IMR-90 (cell line): ENCODE data around the gene NELL1.

Experiments used
- BHLHE40 ChIP-seq: fragments of 150-350 bp; IDR thresholded peaks from 2 replicates; pipeline ENCODE4 v1.6.1; 2016; ENCODE audit warnings: mild to moderate bottlenecking, low read depth, low read length
- CEBPB ChIP-seq: IDR thresholded peaks from 2 replicates; pipeline ENCODE4 v1.6.1; 2012; ENCODE audit warnings: low read depth, low read length, improper control_type of control experiment
- CTCF ChIP-seq: conservative IDR thresholded peaks from 2 replicates; pipeline ENCODE4 v1.5.1; 2012; ENCODE audit warnings: mild to moderate bottlenecking, low read depth, low read length, improper control_type of control experiment
- MXI1 ChIP-seq: IDR thresholded peaks from 2 replicates; pipeline ENCODE4 v1.6.1; 2012; ENCODE audit warnings: low read depth, mild to moderate bottlenecking, low read length, moderate library complexity, borderline replicate concordance
- POLR2A ChIP-seq: IDR thresholded peaks from 2 replicates; pipeline ENCODE4 v1.6.1; 2012; ENCODE audit warnings: mild to moderate bottlenecking, low read depth, low read length
- RAD21 ChIP-seq: IDR thresholded peaks from 2 replicates; pipeline ENCODE4 v1.6.1; 2012; ENCODE audit warnings: low read length, improper control_type of control experiment
- SMC3 ChIP-seq: fragments of 150-350 bp; IDR thresholded peaks from 2 replicates; pipeline ENCODE4 v1.6.1; 2016; ENCODE audit warnings: low read depth, mild to moderate bottlenecking, antibody characterized with exemption, low read length, moderate library complexity

DNA sequence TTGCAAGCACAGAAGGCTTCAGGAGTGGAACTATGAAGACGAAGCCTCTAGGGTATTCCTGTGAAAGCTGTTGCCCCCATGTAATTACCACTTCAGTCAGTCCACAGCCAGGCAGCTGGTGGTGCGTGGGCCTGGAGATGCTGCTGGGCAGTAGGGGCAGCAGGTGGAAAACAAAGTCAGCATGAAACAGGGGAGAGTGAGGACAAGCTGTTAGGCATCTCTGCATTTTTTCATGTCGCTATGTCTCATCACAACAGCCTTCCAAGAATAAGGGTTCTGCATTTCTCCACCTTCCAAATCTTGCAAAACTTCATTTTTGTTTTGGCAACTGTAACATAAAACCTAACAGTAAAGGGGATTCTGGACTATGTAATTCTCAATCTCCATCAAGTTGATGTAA is 757.5 kb downstream of the NELL1 start:
- TF ChIP-seq SMC3 (no peak), POLR2A (no peak), CEBPB (no peak), CTCF (no peak), BHLHE40 (no peak), RAD21 (no peak), MXI1 (no peak)
